RWPE2 (cell line): ENCODE results near the gene WDFY2.

Experiments
- ATAC-seq: fragments of 200-7000 bp; cut with Tn5 transposase; 3 replicates; pipeline ENCODE4 v1.9.1; 2021; ENCODE audit warnings: low read depth
- DNase-seq: peaks from one replicate; pipeline ENCODE4 v3.0.0-alpha.2; 2020; ENCODE audit warnings: low spot score
- H3K27ac ChIP-seq: fragments of 450-650 bp; 2 replicates; pipeline ENCODE4 v1.5.1; 2017; ENCODE audit warnings: mild to moderate bottlenecking; ENCODE audit not compliant: poor library complexity, severe bottlenecking
- H3K27me3 ChIP-seq: fragments of 250-450 bp; sonication (Bioruptor Pico); 2 replicates; pipeline ENCODE4 v1.5.1; 2021; ENCODE audit warnings: mild to moderate bottlenecking, moderate library complexity; ENCODE audit not compliant: insufficient read depth, poor library complexity, severe bottlenecking
- H3K36me3 ChIP-seq: fragments of 250-450 bp; sonication (Bioruptor Pico); 2 replicates; pipeline ENCODE4 v1.5.1; 2020; ENCODE audit warnings: low read depth, mild to moderate bottlenecking, moderate library complexity
- H3K4me1 ChIP-seq: fragments of 250-450 bp; sonication (Bioruptor Pico); 2 replicates; pipeline ENCODE4 v1.5.1; 2021; ENCODE audit warnings: mild to moderate bottlenecking, moderate library complexity; ENCODE audit not compliant: insufficient read depth, poor library complexity, severe bottlenecking
- H3K4me3 ChIP-seq: fragments of 250-450 bp; sonication (Bioruptor Pico); 2 replicates; pipeline ENCODE4 v1.5.1; 2021; ENCODE audit warnings: mild to moderate bottlenecking, moderate library complexity; ENCODE audit not compliant: severe bottlenecking
- H3K9me3 ChIP-seq: fragments of 250-450 bp; sonication (Bioruptor Pico); 2 replicates; pipeline ENCODE4 v1.5.1; 2021; ENCODE audit warnings: mild to moderate bottlenecking, moderate library complexity; ENCODE audit not compliant: severe bottlenecking
- CTCF ChIP-seq: fragments of 450-650 bp; IDR thresholded peaks from one replicate; pipeline ENCODE4 v1.5.1; 2017; ENCODE audit warnings: mild to moderate bottlenecking, moderate library complexity; ENCODE audit not compliant: poor library complexity, severe bottlenecking

The WDFY2 gene

GRCh38 chr13:51556740-51557139, 27.5 kb upstream of the WDFY2 start:
- Histone ChIP-seq H3K9me3 (no peaks in the 10 kb centered on the region), H3K4me1 (peaks cover 26% of the 10 kb centered on the region), H3K27me3 (no peaks in the 10 kb centered on the region), H3K27ac (peak overlapping the region; percentile 73), H3K4me3 (no peak overlapping the region), H3K36me3 (no peaks in the 10 kb centered on the region)
- ATAC-seq, result peak; percentile 37; the same call in 1 of the 3 replicates
- TF ChIP-seq CTCF, result no peak
- no peak for DNase-seq

- H3K27me3 ChIP-seq, result no peaks in the 10 kb centered on the region
- H3K9me3 ChIP-seq, result no peaks in the 10 kb centered on the region
- H3K36me3 ChIP-seq, result no peaks in the 10 kb centered on the region
- ATAC-seq, result no peak
- no peak for TF ChIP-seq CTCF
- no peak overlapping the region for H3K4me3 ChIP-seq
- DNase-seq, result no peak
- H3K27ac ChIP-seq, result peak overlapping the region; percentile 73
- H3K4me1 ChIP-seq, result peaks cover 26% of the 10 kb centered on the region
These were observed 26.8 kb upstream of the WDFY2 start for GRCh38 chr13:51557438-51557837.

DNA sequence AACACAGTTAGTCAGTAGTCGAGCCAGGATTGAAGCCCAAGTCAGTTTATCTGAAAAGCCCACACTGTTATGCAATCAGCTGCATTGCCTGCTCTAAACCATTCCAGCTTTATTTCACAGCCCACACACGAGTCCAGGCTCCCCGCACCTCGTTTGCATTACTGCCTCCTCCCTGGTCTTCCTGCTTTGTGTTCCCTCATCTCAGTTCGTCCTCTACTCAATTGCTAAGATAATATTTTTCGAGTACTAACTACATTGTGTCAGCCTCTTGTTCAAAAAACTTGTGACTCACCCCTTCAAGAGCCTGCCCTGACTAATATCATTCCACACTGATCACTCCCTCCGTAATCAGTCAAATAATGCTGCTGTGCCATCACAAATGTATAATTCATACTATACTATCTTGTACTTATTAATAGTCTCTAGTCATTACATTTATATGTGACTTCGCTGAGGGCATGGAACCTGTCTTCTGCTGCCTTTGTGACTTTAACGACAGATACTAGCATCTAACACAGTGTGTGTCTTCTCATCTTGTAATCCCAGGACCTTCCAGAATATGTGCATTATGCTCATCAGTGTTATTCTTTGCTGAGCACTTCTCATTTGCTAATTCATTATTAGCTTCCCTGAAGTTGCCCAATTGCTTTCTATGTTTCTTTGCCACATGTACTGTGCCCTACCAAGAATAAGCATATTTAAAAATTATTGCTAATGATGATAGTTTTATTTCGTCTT, 26.2 kb upstream of the WDFY2 start:
- peak; percentile 98 for ATAC-seq

GRCh38 chr13:51559946-51560735, 24.1 kb upstream of the WDFY2 start:
- no peak for TF ChIP-seq CTCF
- Histone ChIP-seq H3K4me1 (peaks cover 26% of the 10 kb centered on the region), H3K27me3 (no peaks in the 10 kb centered on the region), H3K9me3 (no peaks in the 10 kb centered on the region), H3K4me3 (no peak overlapping the region), H3K27ac (no peak overlapping the region), H3K36me3 (no peaks in the 10 kb centered on the region)
- DNase-seq (no peak), ATAC-seq (no peak)

More for the DNA sequence above, 26.2 kb upstream of the WDFY2 start:
- Histone ChIP-seq H3K4me3 (no peak overlapping the region), H3K4me1 (peaks cover 26% of the 10 kb centered on the region), H3K27me3 (no peaks in the 10 kb centered on the region), H3K36me3 (no peaks in the 10 kb centered on the region), H3K27ac (peak overlapping the region; percentile 73), H3K9me3 (no peaks in the 10 kb centered on the region)
- TF ChIP-seq CTCF, result no peak
- no peak for DNase-seq
